Adrenal gland (tissue), 12 donors: Measurements from ENCODE around the gene FAM83C. TPM values are rescaled to one million over a fixed set of nuclear protein-coding genes. Genes with fewer than 3 reads are reported as not detected.

Experiments used
- DNase-seq, 7 donors: peaks; one replicate each; pipeline ENCODE4 v3.0.0-alpha.2; 2019 to 2020
- H3K27ac ChIP-seq, 5 donors: fragments of 200-600 bp; sonication (generic) in 4 of 5; 1 replicate in 3 of 5; 2 replicates in 2 of 5; pipeline versions ENCODE4 v1.5.1 to v1.8.0; 2016 to 2020; ENCODE audit warnings: mild to moderate bottlenecking in 1 of 5
- H3K27me3 ChIP-seq: fragments of 200-600 bp; 2 replicates; pipeline ENCODE4 v1.8.0; 2021
- H3K36me3 ChIP-seq, 2 donors: fragments of 200-600 bp; replicated peaks in 1 of 2; 1 replicate in 1 of 2; 2 replicates in 1 of 2; pipeline versions ENCODE4 v1.5.1 to v1.8.0; 2018 to 2022
- H3K4me1 ChIP-seq, 2 donors: fragments of 200-600 bp; replicated peaks in 1 of 2; 1 replicate in 1 of 2; 2 replicates in 1 of 2; pipeline versions ENCODE4 v1.5.1 to v1.8.0; 2018 to 2021
- H3K4me3 ChIP-seq, 4 donors: fragments of 200-600 bp; sonication (generic) in 3 of 4; one replicate each; pipeline ENCODE4 v1.5.1; 2016 to 2018
- H3K9me3 ChIP-seq, 3 donors: fragments of 200-600 bp; sonication (generic) in 1 of 3; replicated peaks in 1 of 3; 1 replicate in 2 of 3; 2 replicates in 1 of 3; pipeline versions ENCODE4 v1.5.1 to v1.8.0; 2016 to 2021
- CTCF ChIP-seq, 6 experiments: fragments of 450-650 bp in 4 of 6; fragments of 200-600 bp in 2 of 6; sonication (generic) in 1 of 6; IDR thresholded peaks; 1 replicate in 5 of 6; 2 replicates in 1 of 6; pipeline versions ENCODE4 v1.5.1 to v1.8.0; 2016 to 2021; ENCODE audit warnings: antibody characterized with exemption in 6 of 6, mild to moderate bottlenecking in 2 of 6, moderate library complexity in 1 of 6
- POLR2A ChIP-seq, 2 donors: fragments of 450-650 bp; IDR thresholded peaks; one replicate each; pipeline ENCODE4 v1.6.1; 2017; ENCODE audit warnings: antibody characterized with exemption in 2 of 2, mild to moderate bottlenecking in 2 of 2, moderate library complexity in 1 of 2
- WGBS, 4 donors: extraction: QIAGEN DNeasy Blood & Tissue Kit in 2 of 4; methylation state at CpG; one replicate each; pipeline versions ENCODE4 v1.1.5 to v1.1.7; 2013 to 2017; 5-methylcytosine and 5-hydroxymethylcytosine counted together
- intact Hi-C, 2 donors: fragments of 100-400 bp; cut with DNase I; formaldehyde crosslinking; loops; one replicate each; pipeline versions ENCODE4 v1.14.1 to v1.15.0; 2022 to 2023
- polyA plus RNA-seq, 3 donors: library from polyadenylated mRNA; stranded (reverse); fragments of 200-250 nt in 2 of 3; fragments of 350-450 nt in 1 of 3; fragmentation: Illumina TruSeq in 1 of 3; extraction: RNeasy Lipid Tissue Mini Kit (QIAGEN cat#74804) in 1 of 3; gene quantifications; one replicate each; pipeline ENCODE4 v1.2.3, GENCODE V29; 2013 to 2014
- total RNA-seq, 9 donors: library from RNA; depleted of rRNA in 4 of 9; stranded (reverse); fragments of >200 nt in 4 of 9; fragments of 120-200 nt in 1 of 9; fragmentation: NEBNext Ultra II Directional in 1 of 9; extraction: Animal tissue kit (Norgen Biotek cat#: 25700) in 1 of 9; gene quantifications; one replicate each; pipeline versions ENCODE4 v1.1.0 to v1.2.4, GENCODE V29; 2013 to 2023
- donor health status: healthy with polysubstance abuse.
- donor health status: Bipolar disorder and iron deficiency.
- donor health status: DM: yes; HTN: yes; CAD: no.
- donor health status: DM: no; HTN: no; CAD: no.
- donor health status: DM: no; HTN: no; CAD: no.
- donor health status: DM: yes; HTN: yes; CAD: no.

Gene FAM83C
- total and polyA plus RNA-seq, 12 donors, result 0.03 to 0.11 TPM; not detected in 10

- TF ChIP-seq POLR2A (IDR thresholded peaks at IDR 0.05), result no peak
- TF ChIP-seq CTCF (IDR thresholded peaks at IDR 0.05), result no peak
- DNase-seq, result no peak
- no peak overlapping the region for H3K27ac ChIP-seq
- no peaks in the 10 kb centered on the region for H3K9me3 ChIP-seq
- peaks cover 0 to 34% of the 10 kb centered on the region in 2 donors for H3K36me3 ChIP-seq
- 80 to 91% (median 86%) methylated on average over 16 to 19 of the region's 19 CpGs for WGBS, 4 donors
- intact Hi-C loops, result loop anchor here in 1 of 2 donors (10.0 kb wide), 1 partner anchor 125 kb away; the partner anchor contains the start of gene EDEM2
- no peaks in the 10 kb centered on the region for H3K27me3 ChIP-seq
- H3K4me3 ChIP-seq, result no peak overlapping the region
- H3K4me1 ChIP-seq, result peaks cover 0 to 2% of the 10 kb centered on the region in 2 donors
Observed at GRCh38 chr20:35270021-35270902, 22.0 kb downstream of the FAM83C start.

- intact Hi-C loops, result no loop called here
- DNase-seq, result peak; percentile 55 to 85 (median 65)
Observed at GRCh38 chr20:35269055-35269781, 23.0 kb downstream of the FAM83C start.

GRCh38 chr20:35267092-35267491 is 25.1 kb downstream of the FAM83C start:
- Histone ChIP-seq H3K27me3 (no peaks in the 10 kb centered on the region), H3K36me3 (peaks cover 0 to 27% of the 10 kb centered on the region in 2 donors), H3K4me3 (no peak overlapping the region), H3K4me1 (peaks cover 0 to 5% of the 10 kb centered on the region in 2 donors), H3K9me3 (no peaks in the 10 kb centered on the region), H3K27ac (no peak overlapping the region)
- 91 to 97% (median 93%) methylated on average over 11 to 16 of the region's 16 CpGs for WGBS, 4 donors
- intact Hi-C loops, result no loop called here
- TF ChIP-seq CTCF (IDR thresholded peaks at IDR 0.05) (no peak), POLR2A (IDR thresholded peaks at IDR 0.05) (no peak)
- no peak for DNase-seq

More at GRCh38 chr20:35269055-35269781, 23.0 kb downstream of the FAM83C start:
- Histone ChIP-seq H3K4me3 (no peak overlapping the region), H3K27me3 (no peaks in the 10 kb centered on the region), H3K9me3 (no peaks in the 10 kb centered on the region), H3K36me3 (peaks cover 0 to 31% of the 10 kb centered on the region in 2 donors), H3K4me1 (no peaks in the 10 kb centered on the region), H3K27ac (no peak overlapping the region)
- TF ChIP-seq POLR2A (IDR thresholded peaks at IDR 0.05) (no peak), CTCF (IDR thresholded peaks at IDR 0.05) (peak; percentile 55 to 72 (median 66))
- WGBS, 4 donors, result 55 to 62% (median 59%) methylated on average over 8 to 14 of the region's 14 CpGs

GRCh38 chr20:35264755-35265154 is 27.5 kb downstream of the FAM83C start:
- Histone ChIP-seq H3K36me3 (peaks cover 0 to 10% of the 10 kb centered on the region in 2 donors), H3K27ac (no peak overlapping the region)
- WGBS, 4 donors, result 60 to 89% (median 81%) methylated on average over 1 of the region's 1 CpG

More at GRCh38 chr20:35264755-35265154, 27.5 kb downstream of the FAM83C start:
- TF ChIP-seq CTCF (IDR thresholded peaks at IDR 0.05) (no peak), POLR2A (IDR thresholded peaks at IDR 0.05) (no peak)
- Histone ChIP-seq H3K4me1 (peaks cover 0 to 5% of the 10 kb centered on the region in 2 donors), H3K27me3 (no peaks in the 10 kb centered on the region), H3K9me3 (no peaks in the 10 kb centered on the region), H3K4me3 (no peak overlapping the region)
- intact Hi-C loops, result no loop called here
- DNase-seq, result no peak
